T-helper 17 cell (primary cell): ENCODE results near the gene CALM1. TPM values are rescaled to one million over a fixed set of nuclear protein-coding genes. Genes with fewer than 3 reads are reported as not detected.
"Not testable (repeated sequence)": the region's sequence is repeated elsewhere in the genome, so short reads cannot be mapped to it uniquely, and the experiment has no call there.

Experiments used
- ATAC-seq: fragments of 150-1000 bp; cut with Tn5 transposase; 2 replicates; pipeline ENCODE4 v1.10.0; 2021; ENCODE audit warnings: mild to moderate bottlenecking, moderate library complexity
- DNase-seq, 3 donors: peaks; one replicate each; pipeline versions ENCODE4 v3.0.0 to v3.0.0-alpha.2; 2020 to 2021
- H3K9me3 ChIP-seq: one replicate; pipeline ENCODE4 v1.7.0; 2013; ENCODE audit warnings: low read length, mild to moderate bottlenecking; ENCODE audit not compliant: control insufficient read depth, poor library complexity, severe bottlenecking
- H3K27ac Mint-ChIP-seq: one replicate; pipeline ENCODE4 v1.8.0; 2022; ENCODE audit warnings: mild to moderate bottlenecking, moderate library complexity, mixed read lengths
- H3K27me3 Mint-ChIP-seq: one replicate; pipeline ENCODE4 v1.8.0; 2022; ENCODE audit warnings: mixed read lengths
- H3K36me3 Mint-ChIP-seq: one replicate; pipeline ENCODE4 v1.8.0; 2022; ENCODE audit warnings: low read depth, mixed read lengths
- H3K4me1 Mint-ChIP-seq: one replicate; pipeline ENCODE4 v1.8.0; 2022; ENCODE audit warnings: mild to moderate bottlenecking, mixed read lengths
- H3K4me3 Mint-ChIP-seq: one replicate; pipeline ENCODE4 v1.8.0; 2022; ENCODE audit warnings: mild to moderate bottlenecking, moderate library complexity, mixed read lengths
- total RNA-seq, 4 donors: library from RNA in 2 of 4; stranded (reverse) in 2 of 4; gene quantifications; one replicate each; pipeline ENCODE4 v1.2.3 and lab custom pipeline; 2022 to 2026

CALM1 gene
- total RNA-seq, 2 donors from 2014 or later = 872 to 886 TPM

DNA sequence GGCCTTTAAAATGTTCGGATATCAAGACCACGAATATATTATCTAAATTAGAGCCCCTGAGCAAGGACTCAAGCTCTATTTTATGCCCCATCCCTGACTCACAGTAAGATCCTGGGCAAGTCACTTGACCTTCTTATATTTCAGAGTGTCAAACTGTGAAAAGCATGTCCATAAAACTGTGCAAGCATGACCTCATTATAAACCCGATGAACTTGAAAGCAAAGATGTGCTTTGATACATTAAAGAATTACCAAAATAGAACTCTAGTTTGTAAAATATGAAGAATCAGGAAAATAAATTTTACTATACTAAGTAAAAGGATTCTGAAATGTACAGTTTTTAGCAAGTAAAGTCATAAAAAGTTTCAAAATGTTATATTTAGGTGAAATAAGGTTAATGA is 2.9 kb upstream of the CALM1 start:
- Mint-ChIP-seq H3K36me3 (peaks cover 6% of the 10 kb centered on the region), H3K27me3 (no peaks in the 10 kb centered on the region), H3K4me1 (peaks cover 12% of the 10 kb centered on the region), H3K4me3 (no peak overlapping the region), H3K27ac (no peak overlapping the region)
- no peaks in the 10 kb centered on the region for H3K9me3 ChIP-seq
- DNase-seq (no peak), ATAC-seq (no peak)

DNA sequence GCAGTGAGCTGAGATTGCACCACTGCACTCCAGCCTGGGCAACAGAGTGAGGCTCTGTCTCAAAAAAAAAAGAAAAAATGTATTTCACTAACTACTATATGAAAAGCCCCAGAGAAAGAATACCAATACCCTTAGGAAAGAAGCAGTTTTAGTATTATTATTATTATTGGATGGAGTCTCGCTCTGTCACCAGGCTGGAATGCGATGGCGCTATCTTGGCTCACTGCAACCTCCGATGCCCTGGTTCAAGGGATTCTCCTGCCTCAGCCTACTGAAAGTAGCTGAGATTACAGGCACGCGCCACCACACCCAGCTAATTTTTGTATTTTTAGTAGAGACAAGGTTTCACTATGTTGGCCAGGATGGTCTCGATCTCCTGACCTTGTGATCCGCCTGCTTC is 2.0 kb upstream of the CALM1 start:
- DNase-seq, H3K27me3 Mint-ChIP-seq, ATAC-seq, H3K27ac Mint-ChIP-seq, H3K4me3 Mint-ChIP-seq, H3K9me3 ChIP-seq, H3K36me3 Mint-ChIP-seq: not testable (repeated sequence)
- H3K4me1 Mint-ChIP-seq = peaks cover 16% of the 10 kb centered on the region

DNA sequence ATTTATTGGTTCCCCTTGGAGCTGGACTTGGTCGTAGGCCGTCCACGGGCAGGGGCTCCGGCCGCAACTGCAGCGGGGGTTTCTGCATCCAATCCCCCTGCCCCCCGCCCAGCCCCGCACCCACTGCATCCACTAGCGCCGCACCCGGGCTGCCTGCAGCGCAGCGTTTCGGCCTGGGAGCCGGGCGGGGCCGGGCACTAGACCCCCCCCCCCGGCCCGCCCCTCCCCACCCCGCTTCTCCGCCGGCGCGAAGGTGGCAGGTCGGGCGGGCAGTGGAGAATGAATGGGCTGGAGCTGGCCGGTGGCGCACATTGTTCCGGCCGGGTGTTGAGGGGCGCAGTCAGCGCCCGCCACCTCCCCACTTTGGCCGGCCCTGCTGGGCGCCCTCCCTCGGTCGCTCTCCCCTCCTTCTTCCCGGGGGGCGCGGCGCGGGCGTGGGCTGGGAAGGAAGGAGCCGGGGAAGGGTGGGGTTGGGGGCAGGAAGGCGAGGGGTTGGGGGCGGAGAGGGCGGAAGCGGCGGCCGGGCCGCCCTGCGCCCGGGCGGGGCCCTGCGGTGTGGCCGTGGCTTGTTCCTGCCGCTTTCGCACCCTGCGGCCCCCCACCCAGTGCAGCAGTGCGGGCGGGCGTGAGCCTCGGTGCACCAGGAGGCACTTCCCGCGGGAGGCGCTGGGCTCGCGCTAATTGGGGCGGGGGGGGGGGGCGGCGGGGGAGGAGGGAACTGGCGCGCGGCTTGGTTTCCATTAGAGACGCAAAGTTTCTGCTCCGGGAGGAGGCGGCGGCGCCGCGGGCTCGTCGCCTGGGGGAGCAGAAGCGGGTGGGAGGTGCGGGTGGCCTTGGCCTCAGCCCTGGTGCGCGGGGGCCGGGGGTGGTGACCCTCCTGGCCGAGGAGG is 841 bp downstream of the CALM1 start:
- peak; percentile 40 to 66 (median 64) for DNase-seq
- peak overlapping the region; percentile 96 for H3K27ac Mint-ChIP-seq
- peaks cover 19% of the 10 kb centered on the region for H3K36me3 Mint-ChIP-seq
- H3K4me1 Mint-ChIP-seq = peaks cover 40% of the 10 kb centered on the region
- no peaks in the 10 kb centered on the region for H3K27me3 Mint-ChIP-seq
- peak; percentile 30 for ATAC-seq
- peak overlapping the region; percentile 95 for H3K4me3 Mint-ChIP-seq
- no peaks in the 10 kb centered on the region for H3K9me3 ChIP-seq

DNA sequence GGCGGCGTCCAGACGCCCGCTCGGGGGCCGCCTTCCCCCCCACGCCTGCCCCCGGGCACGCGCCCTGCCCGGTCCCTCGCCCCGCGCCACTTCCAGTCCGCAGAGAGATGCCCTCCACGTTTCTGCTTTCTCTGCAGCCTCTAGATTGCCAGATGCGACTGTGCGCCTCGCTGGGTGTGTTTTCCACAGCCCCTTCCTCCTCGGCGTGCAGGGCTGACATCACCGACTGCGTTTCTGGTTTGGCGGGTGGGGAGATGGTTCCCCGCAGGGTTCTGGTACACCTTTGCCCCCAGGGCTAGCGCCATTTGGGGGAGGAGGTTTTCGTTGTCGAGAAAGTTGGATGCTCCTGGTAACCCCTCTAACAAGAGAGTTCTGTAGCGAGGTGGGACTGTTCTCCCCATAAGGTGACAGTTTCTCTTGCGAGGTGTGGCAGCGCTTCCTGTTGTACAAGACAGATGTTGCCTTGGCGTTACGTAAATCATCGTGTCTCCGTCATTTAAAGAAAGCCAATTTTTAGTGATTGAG is 1.5 kb downstream of the CALM1 start:
- ATAC-seq (peak; percentile 32), DNase-seq (peak; percentile 34 to 56 (median 41))
- H3K9me3 ChIP-seq = no peaks in the 10 kb centered on the region
- peak overlapping the region; percentile 95 for H3K4me3 Mint-ChIP-seq
- H3K4me1 Mint-ChIP-seq = peaks cover 43% of the 10 kb centered on the region
- H3K27me3 Mint-ChIP-seq = no peaks in the 10 kb centered on the region
- H3K36me3 Mint-ChIP-seq = peaks cover 19% of the 10 kb centered on the region
- H3K27ac Mint-ChIP-seq = peak overlapping the region; percentile 96

DNA sequence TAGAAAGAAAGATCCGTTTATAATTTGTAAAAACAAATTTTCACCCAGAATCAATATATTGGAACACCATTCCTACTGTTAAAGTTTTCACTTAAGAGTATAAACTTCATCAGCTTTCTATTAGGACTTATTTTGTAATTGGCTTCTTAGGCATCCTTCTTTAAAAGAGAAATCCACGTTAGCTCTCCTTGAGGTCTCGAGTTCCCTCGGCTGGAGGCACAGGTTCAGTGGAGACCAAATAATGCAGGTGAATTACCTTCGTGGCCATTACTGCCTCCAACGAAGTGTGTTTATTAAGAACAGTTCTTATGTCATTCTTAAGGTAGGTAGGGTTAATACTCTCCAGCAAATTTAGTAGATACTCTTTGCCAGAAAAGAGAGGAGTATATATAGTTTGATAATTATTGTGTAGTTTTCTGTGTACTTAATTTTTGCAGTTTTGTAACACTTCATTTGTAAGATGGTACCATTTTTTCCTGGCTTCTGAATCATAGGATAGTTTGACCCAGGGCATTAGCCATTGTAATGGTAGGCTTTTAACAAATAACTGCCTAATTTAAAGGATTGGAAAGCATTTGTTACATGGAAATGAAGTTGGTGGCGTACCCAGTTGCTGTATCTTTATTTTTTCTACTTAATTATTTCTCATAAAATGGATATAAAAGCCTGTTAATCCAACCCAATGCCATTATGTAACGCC is 2.2 kb downstream of the CALM1 start:
- no peak for DNase-seq
- H3K4me1 Mint-ChIP-seq = peaks cover 48% of the 10 kb centered on the region
- no peaks in the 10 kb centered on the region for H3K9me3 ChIP-seq
- peak overlapping the region; percentile 96 for H3K27ac Mint-ChIP-seq
- peaks cover 24% of the 10 kb centered on the region for H3K36me3 Mint-ChIP-seq
- ATAC-seq = no peak
- peak overlapping the region; percentile 95 for H3K4me3 Mint-ChIP-seq
- no peaks in the 10 kb centered on the region for H3K27me3 Mint-ChIP-seq

DNA sequence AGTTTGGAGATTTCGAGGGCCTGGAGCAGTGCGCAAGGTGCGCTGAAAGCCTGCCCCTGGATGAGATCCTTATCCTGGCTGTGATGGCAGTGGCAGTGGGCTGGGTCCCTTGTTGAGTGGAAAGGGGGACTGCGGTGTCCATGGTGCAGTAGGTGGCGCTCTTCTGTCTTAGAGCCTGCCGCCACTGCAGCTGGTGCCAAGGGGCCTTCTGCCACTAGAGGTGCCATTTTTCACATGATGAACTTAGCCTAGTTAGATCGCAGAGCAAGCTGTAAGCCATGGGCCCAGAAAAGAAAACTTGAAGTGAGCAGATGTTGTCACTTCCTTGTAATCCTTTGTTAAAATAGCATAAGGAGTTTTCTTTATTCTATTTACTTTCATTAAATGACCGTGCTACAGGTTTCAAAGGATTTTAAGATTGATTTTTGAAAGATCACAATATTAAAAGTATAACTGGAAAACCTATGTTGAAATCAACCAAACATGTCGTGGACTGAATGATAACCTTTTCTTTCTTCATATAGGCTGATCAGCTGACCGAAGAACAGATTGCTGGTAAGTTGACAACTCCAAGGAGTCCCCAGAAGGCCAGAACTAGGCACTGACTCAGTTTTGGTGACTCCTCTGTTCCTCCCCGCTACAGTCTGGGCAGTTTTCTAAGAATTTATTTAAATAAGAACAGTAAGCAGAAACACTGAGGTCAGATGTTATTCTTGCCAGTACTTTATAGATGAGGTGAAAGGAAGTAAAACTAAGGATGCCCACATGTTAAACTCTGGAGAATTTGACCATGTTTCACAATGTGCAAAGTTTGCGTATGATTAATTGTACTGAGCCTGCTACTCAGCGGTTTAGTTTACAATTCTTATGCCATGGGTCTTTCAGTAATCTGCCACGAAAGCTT is 3.0 kb downstream of the CALM1 start:
- Mint-ChIP-seq H3K27ac (peak overlapping the region; percentile 96), H3K4me3 (peak overlapping the region; percentile 95), H3K36me3 (peaks cover 27% of the 10 kb centered on the region), H3K27me3 (no peaks in the 10 kb centered on the region), H3K4me1 (peaks cover 52% of the 10 kb centered on the region)
- peak; percentile 69 to 81 (median 74) for DNase-seq
- H3K9me3 ChIP-seq = no peaks in the 10 kb centered on the region
- ATAC-seq = peak; percentile 64

DNA sequence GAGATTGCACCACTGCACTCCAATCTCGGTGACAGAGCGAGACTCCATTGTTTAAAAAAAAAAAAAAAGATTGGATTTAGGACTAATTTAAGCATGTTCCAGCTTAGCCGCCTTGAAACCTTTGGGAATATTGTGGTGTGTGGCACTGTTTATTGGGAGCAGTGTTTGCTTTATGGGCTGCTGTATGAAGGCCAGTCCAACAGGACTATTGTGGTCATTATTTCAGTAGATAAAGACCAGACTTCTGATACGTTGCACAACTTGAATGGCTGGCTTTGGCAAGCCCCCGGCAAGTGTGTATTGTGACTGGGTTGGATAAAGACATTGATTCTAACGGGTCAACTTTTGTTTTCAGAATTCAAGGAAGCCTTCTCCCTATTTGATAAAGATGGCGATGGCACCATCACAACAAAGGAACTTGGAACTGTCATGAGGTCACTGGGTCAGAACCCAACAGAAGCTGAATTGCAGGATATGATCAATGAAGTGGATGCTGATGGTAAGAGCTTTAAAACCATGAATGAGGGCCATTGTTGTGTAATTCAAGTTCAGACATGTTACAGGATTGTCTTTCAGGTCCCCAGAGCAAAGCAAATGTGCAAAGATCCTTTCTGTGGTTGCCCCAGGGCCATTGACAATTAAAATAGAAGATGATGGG is 4.2 kb downstream of the CALM1 start:
- Mint-ChIP-seq H3K27me3 (no peaks in the 10 kb centered on the region), H3K4me1 (peaks cover 53% of the 10 kb centered on the region), H3K36me3 (peaks cover 27% of the 10 kb centered on the region), H3K27ac (peak overlapping the region; percentile 96), H3K4me3 (peak overlapping the region; percentile 95)
- no peak for ATAC-seq
- no peaks in the 10 kb centered on the region for H3K9me3 ChIP-seq
- no peak for DNase-seq

DNA sequence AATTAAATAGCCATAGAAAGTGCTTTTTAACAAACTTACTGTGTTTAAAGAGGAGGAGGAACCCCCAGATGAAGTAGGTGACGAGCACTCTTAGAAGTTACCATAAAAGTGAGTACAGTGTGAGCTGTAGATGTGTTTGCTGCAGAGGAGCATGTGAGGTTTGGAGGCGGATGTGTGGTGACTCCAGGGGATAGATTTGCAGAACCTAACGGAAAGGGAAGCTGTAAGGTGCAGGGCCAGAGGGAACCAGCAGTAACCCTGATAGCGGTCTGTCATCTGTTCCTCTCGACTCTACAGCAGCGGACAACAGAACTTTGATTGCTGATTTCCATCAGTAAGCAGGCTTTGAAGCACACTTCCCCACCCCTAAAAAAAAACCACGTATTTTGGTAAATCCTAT is 5.2 kb downstream of the CALM1 start:
- Mint-ChIP-seq H3K27me3 (no peaks in the 10 kb centered on the region), H3K4me3 (peak overlapping the region; percentile 95), H3K36me3 (peaks cover 26% of the 10 kb centered on the region), H3K4me1 (peaks cover 54% of the 10 kb centered on the region), H3K27ac (peak overlapping the region; percentile 96)
- no peaks in the 10 kb centered on the region for H3K9me3 ChIP-seq
- ATAC-seq (no peak), DNase-seq (no peak)

DNA sequence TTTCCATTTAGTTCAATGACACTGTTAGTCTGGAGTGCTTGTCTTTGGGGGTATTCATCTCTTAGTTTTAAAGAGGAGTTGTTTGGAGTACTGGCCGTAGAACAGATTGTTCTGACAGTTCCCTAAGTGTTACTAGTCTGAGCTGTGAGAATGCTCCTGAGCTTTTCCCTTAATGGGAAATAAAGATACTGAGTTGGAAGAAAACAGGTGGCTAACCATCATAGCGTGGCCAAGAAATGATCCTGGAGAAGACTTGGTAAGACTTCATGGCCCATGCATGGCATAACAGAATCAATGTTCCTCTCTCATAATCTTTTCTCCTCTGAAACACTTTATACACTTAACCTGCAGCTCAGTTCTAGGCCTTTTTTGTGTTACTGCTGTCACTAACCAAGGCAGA is 6.2 kb downstream of the CALM1 start:
- Mint-ChIP-seq H3K27me3 (no peaks in the 10 kb centered on the region), H3K27ac (peak overlapping the region; percentile 96), H3K4me3 (no peak overlapping the region), H3K4me1 (peaks cover 56% of the 10 kb centered on the region), H3K36me3 (peaks cover 24% of the 10 kb centered on the region)
- H3K9me3 ChIP-seq = no peaks in the 10 kb centered on the region
- no peak for DNase-seq
- no peak for ATAC-seq

DNA sequence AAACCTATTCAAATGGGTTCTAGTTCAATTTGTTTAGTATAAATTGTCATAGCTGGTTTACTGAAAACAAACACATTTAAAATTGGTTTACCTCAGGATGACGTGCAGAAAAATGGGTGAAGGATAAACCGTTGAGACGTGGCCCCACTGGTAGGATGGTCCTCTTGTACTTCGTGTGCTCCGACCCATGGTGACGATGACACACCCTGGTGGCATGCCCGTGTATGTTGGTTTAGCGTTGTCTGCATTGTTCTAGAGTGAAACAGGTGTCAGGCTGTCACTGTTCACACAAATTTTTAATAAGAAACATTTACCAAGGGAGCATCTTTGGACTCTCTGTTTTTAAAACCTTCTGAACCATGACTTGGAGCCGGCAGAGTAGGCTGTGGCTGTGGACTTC is 8.3 kb downstream of the CALM1 start:
- Mint-ChIP-seq H3K27ac (peak overlapping the region; percentile 96), H3K36me3 (peaks cover 21% of the 10 kb centered on the region), H3K4me1 (peaks cover 53% of the 10 kb centered on the region), H3K27me3 (no peaks in the 10 kb centered on the region), H3K4me3 (no peak overlapping the region)
- no peaks in the 10 kb centered on the region for H3K9me3 ChIP-seq
- DNase-seq (no peak), ATAC-seq (no peak)

DNA sequence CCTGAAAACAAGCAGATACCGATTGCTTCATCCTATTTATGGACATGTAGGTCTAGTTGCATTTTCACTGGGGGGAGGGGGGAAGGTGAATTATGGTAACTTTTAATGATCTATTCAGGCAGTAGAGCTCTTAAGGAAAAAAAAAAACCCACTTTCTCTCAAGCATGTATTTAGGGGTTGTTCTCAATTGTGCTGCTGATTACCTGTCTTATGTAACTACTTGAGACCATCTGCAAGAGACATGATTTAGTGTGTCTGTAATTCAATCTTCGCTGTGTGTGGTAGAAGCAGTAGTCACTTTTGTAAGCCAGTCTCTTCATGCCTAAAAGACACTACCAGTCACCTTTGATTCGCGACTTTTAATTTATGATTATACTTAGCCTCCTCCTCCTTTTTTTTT is 8.9 kb downstream of the CALM1 start:
- no peaks in the 10 kb centered on the region for H3K27me3 Mint-ChIP-seq
- H3K4me1 Mint-ChIP-seq = peaks cover 48% of the 10 kb centered on the region
- no peaks in the 10 kb centered on the region for H3K9me3 ChIP-seq
- peak overlapping the region; percentile 96 for H3K27ac Mint-ChIP-seq
- no peak for DNase-seq
- peaks cover 17% of the 10 kb centered on the region for H3K36me3 Mint-ChIP-seq
- no peak for ATAC-seq
- peak overlapping the region; percentile 72 for H3K4me3 Mint-ChIP-seq

DNA sequence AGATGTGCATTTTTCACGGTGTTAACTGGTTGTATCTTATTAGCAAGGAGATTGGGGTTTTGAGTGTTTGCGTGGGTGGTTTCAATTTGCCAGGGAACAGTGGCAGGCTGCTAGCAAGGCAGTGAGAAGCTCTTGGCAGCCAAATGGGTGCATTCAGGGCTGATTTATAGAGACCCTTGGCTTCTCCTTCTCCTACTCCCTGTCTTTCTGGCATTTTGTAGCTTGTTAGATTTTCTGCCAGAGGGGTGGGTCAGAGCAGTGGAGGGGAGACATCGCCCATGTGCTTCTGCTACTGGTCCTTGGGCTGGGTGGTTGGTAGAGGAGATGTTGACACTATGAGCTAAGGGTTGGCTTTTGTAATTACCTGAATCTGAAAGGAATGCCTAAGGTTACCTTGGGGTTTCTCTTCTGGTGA is 9.6 kb downstream of the CALM1 start:
- H3K4me1 Mint-ChIP-seq = peaks cover 42% of the 10 kb centered on the region
- peak overlapping the region; percentile 96 for H3K27ac Mint-ChIP-seq
- H3K4me3 Mint-ChIP-seq = peak overlapping the region; percentile 72
- H3K9me3 ChIP-seq = no peaks in the 10 kb centered on the region
- H3K36me3 Mint-ChIP-seq = peaks cover 12% of the 10 kb centered on the region
- DNase-seq (no peak), ATAC-seq (peak; percentile 26)
- H3K27me3 Mint-ChIP-seq = no peaks in the 10 kb centered on the region
